Activated CD8-positive, alpha-beta T cell treated with anti-CD3 and anti-CD28 coated beads, Interleukin-2, amount 10 ng/mL, durations not matched to agents 7 days and 5 days (primary cell): Measurements from ENCODE around the gene ACVR1C. TPM values are rescaled to one million over a fixed set of nuclear protein-coding genes. Genes with fewer than 3 reads are reported as not detected.

Source experiments
- ATAC-seq: fragments of 150-1000 bp; cut with Tn5 transposase; one replicate; pipeline ENCODE4 v1.10.0; 2021; ENCODE audit warnings: moderate library complexity
- CTCF ChIA-PET: fragments of 350-600 bp; sonication (Branson Sonifier 250); formaldehyde crosslinking; loops from one replicate; lab custom pipeline; 2021; ENCODE audit warnings: antibody characterized with exemption; lab: Charles Lee
- POLR2A ChIA-PET: fragments of 350-600 bp; sonication (Branson Sonifier 250); formaldehyde crosslinking; loops from one replicate; lab custom pipeline; 2021; ENCODE audit warnings: antibody characterized with exemption; lab: Charles Lee
- DNase-seq: peaks from one replicate; pipeline ENCODE4 v3.0.0-alpha.2; 2020
- H3K27ac Mint-ChIP-seq: one replicate; pipeline ENCODE4 v1.8.0; 2021; ENCODE audit warnings: mild to moderate bottlenecking, mixed read lengths
- H3K27me3 Mint-ChIP-seq: one replicate; pipeline ENCODE4 v1.8.0; 2021; ENCODE audit warnings: low read depth, mixed read lengths
- H3K36me3 Mint-ChIP-seq: one replicate; pipeline ENCODE4 v1.8.0; 2021; ENCODE audit warnings: low read depth, mixed read lengths
- H3K4me1 Mint-ChIP-seq: one replicate; pipeline ENCODE4 v1.8.0; 2021; ENCODE audit warnings: low read depth, mixed read lengths
- H3K4me3 Mint-ChIP-seq: one replicate; pipeline ENCODE4 v1.8.0; 2021; ENCODE audit warnings: mild to moderate bottlenecking, mixed read lengths
- H3K9me3 Mint-ChIP-seq: one replicate; pipeline ENCODE4 v1.8.0; 2022; ENCODE audit warnings: mixed read lengths; ENCODE audit not compliant: insufficient read depth
- total RNA-seq, 2 experiments: library from RNA; stranded (reverse); gene quantifications; one replicate each; pipeline ENCODE4 v1.2.3, GENCODE V29; 2021

The ACVR1C gene
- total RNA-seq, 2 experiments from 2014 or later, result 0.63 to 0.73 TPM

- H3K4me1 Mint-ChIP-seq, result peaks cover 66% of the 10 kb centered on the region
- ATAC-seq (peak; percentile 85), DNase-seq (peak; percentile 85)
- H3K9me3 Mint-ChIP-seq, result no peaks in the 10 kb centered on the region
- no peaks in the 10 kb centered on the region for H3K36me3 Mint-ChIP-seq
- ChIA-PET POLR2A (interaction anchor here (0.7 to 1.5 kb wide), 6 partner anchors 24 to 383 kb away, joined by 3 to 8 read pairs (median 3); partner anchors contain the start of gene CYTIP), CTCF (interaction anchor here (0.6 to 9.2 kb wide), 52 partner anchors 11 to 532 kb away, joined by 3 to 138 read pairs (median 5); partner anchors contain the start of genes ACVR1C, CYTIP and ERMN)
- H3K27me3 Mint-ChIP-seq, result no peaks in the 10 kb centered on the region
- H3K27ac Mint-ChIP-seq, result no peak overlapping the region
- H3K4me3 Mint-ChIP-seq, result no peak overlapping the region
These were observed 136.4 kb downstream of the ACVR1C start for GRCh38 chr2:157492189-157492773.

GRCh38 chr2:157489983-157490382 is 138.7 kb downstream of the ACVR1C start:
- H3K4me3 Mint-ChIP-seq, result no peak overlapping the region
- peaks cover 86% of the 10 kb centered on the region for H3K4me1 Mint-ChIP-seq
- POLR2A ChIA-PET, result interaction anchor here (0.8 to 2.3 kb wide), 7 partner anchors 11 to 72 kb away, joined by 3 to 11 read pairs (median 6); partner anchors contain the start of gene CYTIP

DNA sequence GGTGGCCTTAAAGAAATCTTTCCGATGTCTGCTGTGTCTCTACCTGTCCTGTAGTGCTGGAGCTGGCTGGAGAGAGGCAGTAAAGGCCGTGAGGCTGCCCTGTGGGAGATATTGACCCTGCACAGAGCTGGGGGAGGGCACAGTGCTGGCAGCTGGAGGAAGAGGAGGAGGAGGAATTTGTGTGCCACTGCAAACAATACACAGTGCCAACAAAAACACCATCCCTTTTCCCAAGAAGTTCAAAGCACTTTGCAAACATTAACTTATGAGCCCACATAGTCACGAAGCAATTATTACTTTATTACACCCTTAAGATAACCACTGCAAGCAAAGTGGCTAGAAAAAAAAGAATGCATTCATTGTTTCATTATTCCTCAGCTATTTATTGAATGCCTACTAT is 139.8 kb downstream of the ACVR1C start:
- no peak for DNase-seq
- Mint-ChIP-seq H3K9me3 (no peaks in the 10 kb centered on the region), H3K4me1 (peaks cover 83% of the 10 kb centered on the region), H3K36me3 (peaks cover 3% of the 10 kb centered on the region), H3K4me3 (no peak overlapping the region), H3K27ac (peak overlapping the region; percentile 7), H3K27me3 (no peaks in the 10 kb centered on the region)
- POLR2A ChIA-PET, result interaction anchor here (1.4 to 2.3 kb wide), 8 partner anchors 8 to 67 kb away, joined by 3 to 11 read pairs (median 6); partner anchors contain the start of gene CYTIP
- CTCF ChIA-PET, result interaction anchor here (0.7 to 9.2 kb wide), 16 partner anchors 8 to 185 kb away, joined by 3 to 138 read pairs (median 9); partner anchors contain the start of genes ACVR1C, CYTIP and ERMN
- no peak for ATAC-seq

More at GRCh38 chr2:157489983-157490382, 138.7 kb downstream of the ACVR1C start:
- DNase-seq, result no peak
- Mint-ChIP-seq H3K9me3 (no peaks in the 10 kb centered on the region), H3K27ac (no peak overlapping the region), H3K36me3 (peaks cover 1% of the 10 kb centered on the region), H3K27me3 (no peaks in the 10 kb centered on the region)
- CTCF ChIA-PET, result interaction anchor here (0.7 to 9.2 kb wide), 16 partner anchors 9 to 534 kb away, joined by 3 to 138 read pairs (median 11); partner anchors contain the start of genes ACVR1C, CYTIP and ERMN
- no peak for ATAC-seq

DNA sequence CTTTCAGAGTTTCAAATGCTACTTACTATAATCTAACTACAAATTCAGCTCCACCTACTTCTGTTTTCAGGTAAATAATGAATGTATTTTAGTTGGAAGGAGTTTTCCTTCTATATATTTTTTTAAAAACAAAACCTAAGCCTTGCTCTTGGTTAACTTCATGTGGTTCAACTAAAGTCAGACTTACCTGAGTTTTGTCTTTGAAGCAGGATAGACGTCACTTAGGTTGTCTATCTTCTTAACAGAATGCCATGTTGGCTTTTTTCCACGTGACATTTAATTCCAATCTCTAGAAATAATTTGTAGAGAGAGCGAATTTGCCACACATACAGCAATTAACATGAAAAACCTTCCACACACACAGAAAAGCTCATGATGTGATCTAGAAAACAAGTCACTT is 140.9 kb downstream of the ACVR1C start:
- no peak overlapping the region for H3K27ac Mint-ChIP-seq
- ATAC-seq (no peak), DNase-seq (no peak)
- H3K36me3 Mint-ChIP-seq, result peaks cover 3% of the 10 kb centered on the region
- H3K4me1 Mint-ChIP-seq, result peaks cover 76% of the 10 kb centered on the region
- POLR2A ChIA-PET, result interaction anchor here (0.7 to 2.3 kb wide), 6 partner anchors 8 to 48 kb away, joined by 3 to 8 read pairs (median 4); partner anchors contain the start of gene CYTIP
- CTCF ChIA-PET, result interaction anchor here (0.8 to 9.2 kb wide), 17 partner anchors 10 to 537 kb away, joined by 3 to 138 read pairs (median 7); partner anchors contain the start of genes ACVR1C, CYTIP and ERMN
- no peak overlapping the region for H3K4me3 Mint-ChIP-seq
- no peaks in the 10 kb centered on the region for H3K9me3 Mint-ChIP-seq
- H3K27me3 Mint-ChIP-seq, result no peaks in the 10 kb centered on the region

DNA sequence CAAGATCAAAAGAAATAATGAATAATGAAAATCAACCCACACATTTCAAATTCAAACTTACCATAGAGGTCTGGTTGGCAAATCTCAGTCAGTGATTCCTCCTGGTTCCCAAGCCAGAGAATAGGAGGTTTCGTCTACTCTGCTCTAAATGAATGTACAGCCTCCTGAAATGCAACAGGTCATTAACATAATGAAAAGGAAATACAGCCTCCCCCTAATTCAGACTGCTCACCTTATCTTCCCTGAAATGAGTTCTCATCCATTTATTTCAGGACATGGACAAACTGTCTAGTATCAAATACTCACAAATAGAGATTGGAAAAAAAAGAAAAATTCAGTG is 141.4 kb downstream of the ACVR1C start:
- POLR2A ChIA-PET, result interaction anchor here (0.7 to 2.8 kb wide), 4 partner anchors 18 to 48 kb away, joined by 3 to 16 read pairs (median 7); partner anchors contain the start of gene CYTIP
- Mint-ChIP-seq H3K27me3 (no peaks in the 10 kb centered on the region), H3K4me1 (peaks cover 76% of the 10 kb centered on the region), H3K4me3 (peak overlapping the region; percentile 35), H3K9me3 (no peaks in the 10 kb centered on the region), H3K36me3 (peaks cover 6% of the 10 kb centered on the region), H3K27ac (peak overlapping the region; percentile 11)
- CTCF ChIA-PET, result interaction anchor here (0.6 to 9.2 kb wide), 12 partner anchors 10 to 537 kb away, joined by 3 to 138 read pairs (median 6); partner anchors contain the start of genes ACVR1C and ERMN
- DNase-seq (no peak), ATAC-seq (no peak)

- H3K27ac Mint-ChIP-seq, result peak overlapping the region; percentile 61
These were observed 141.9 kb downstream of the ACVR1C start for GRCh38 chr2:157486596-157487270.

GRCh38 chr2:157480182-157480961 is 148.3 kb downstream of the ACVR1C start:
- peak; percentile 57 for DNase-seq
- Mint-ChIP-seq H3K9me3 (peaks cover 9% of the 10 kb centered on the region), H3K36me3 (peaks cover 16% of the 10 kb centered on the region), H3K27me3 (no peaks in the 10 kb centered on the region), H3K4me3 (peak overlapping the region; percentile 80), H3K27ac (peak overlapping the region; percentile 98), H3K4me1 (peaks cover 79% of the 10 kb centered on the region)
- ATAC-seq, result peak; percentile 32
- POLR2A ChIA-PET, result interaction anchor here (0.6 to 5.2 kb wide), 17 partner anchors 8 to 76 kb away, joined by 3 to 123 read pairs (median 5); partner anchors contain the start of gene CYTIP
- CTCF ChIA-PET, result interaction anchor here (1.0 to 6.0 kb wide), 12 partner anchors 11 to 177 kb away, joined by 3 to 84 read pairs (median 6); no protein-coding TSS in a partner anchor

More at GRCh38 chr2:157486596-157487270, 141.9 kb downstream of the ACVR1C start:
- Mint-ChIP-seq H3K27me3 (no peaks in the 10 kb centered on the region), H3K36me3 (peaks cover 6% of the 10 kb centered on the region), H3K9me3 (no peaks in the 10 kb centered on the region), H3K4me3 (peak overlapping the region; percentile 35), H3K4me1 (peaks cover 76% of the 10 kb centered on the region)
- ATAC-seq (no peak), DNase-seq (no peak)
- POLR2A ChIA-PET, result interaction anchor here (0.7 to 2.8 kb wide), 6 partner anchors 9 to 49 kb away, joined by 3 to 16 read pairs (median 7); partner anchors contain the start of gene CYTIP
- CTCF ChIA-PET, result interaction anchor here (0.6 to 9.2 kb wide), 16 partner anchors 9 to 182 kb away, joined by 3 to 138 read pairs (median 6); partner anchors contain the start of genes ACVR1C and ERMN

- peak overlapping the region; percentile 80 for H3K4me3 Mint-ChIP-seq
- H3K27ac Mint-ChIP-seq, result peak overlapping the region; percentile 98
- DNase-seq, result peak; percentile 48
- CTCF ChIA-PET, result interaction anchor here (0.7 to 6.0 kb wide), 13 partner anchors 9 to 177 kb away, joined by 3 to 84 read pairs (median 4); no protein-coding TSS in a partner anchor
- peaks cover 12% of the 10 kb centered on the region for H3K36me3 Mint-ChIP-seq
- peak; percentile 31 for ATAC-seq
- POLR2A ChIA-PET, result interaction anchor here (0.9 to 5.2 kb wide), 14 partner anchors 7 to 61 kb away, joined by 3 to 123 read pairs (median 5); partner anchors contain the start of gene CYTIP
- H3K9me3 Mint-ChIP-seq, result peaks cover 9% of the 10 kb centered on the region
- H3K27me3 Mint-ChIP-seq, result no peaks in the 10 kb centered on the region
- peaks cover 81% of the 10 kb centered on the region for H3K4me1 Mint-ChIP-seq
These were observed 149.3 kb downstream of the ACVR1C start for GRCh38 chr2:157479081-157480027.

DNA sequence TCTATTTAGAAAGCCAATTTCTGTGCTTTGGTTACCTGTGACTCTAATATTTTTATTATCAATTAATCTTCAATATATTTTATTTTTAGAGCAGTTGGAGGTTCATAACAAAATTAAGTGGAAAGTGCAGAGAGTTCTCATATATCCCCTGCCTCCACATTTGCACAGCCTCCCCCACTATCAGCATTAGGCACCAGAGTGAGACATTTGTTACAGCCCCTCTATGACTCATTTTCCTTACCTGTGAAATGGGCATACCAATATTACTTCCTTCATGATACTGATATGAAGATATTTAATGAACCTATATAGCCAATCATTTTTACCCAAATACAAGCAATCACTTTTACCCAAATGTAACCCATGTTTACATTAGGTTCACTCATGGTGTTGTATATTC is 150.7 kb downstream of the ACVR1C start:
- ATAC-seq, result no peak

More for the DNA sequence above, 150.7 kb downstream of the ACVR1C start:
- ChIA-PET CTCF (interaction anchor here (0.6 to 5.0 kb wide), 13 partner anchors 8 to 175 kb away, joined by 3 to 26 read pairs (median 4); no protein-coding TSS in a partner anchor), POLR2A (interaction anchor here (0.9 to 3.1 kb wide), 9 partner anchors 8 to 58 kb away, joined by 3 to 31 read pairs (median 5); partner anchors contain the start of gene CYTIP)
- H3K4me1 Mint-ChIP-seq, result peaks cover 93% of the 10 kb centered on the region
- H3K27ac Mint-ChIP-seq, result peak overlapping the region; percentile 88
- H3K9me3 Mint-ChIP-seq, result peaks cover 9% of the 10 kb centered on the region
- no peak overlapping the region for H3K4me3 Mint-ChIP-seq
- no peaks in the 10 kb centered on the region for H3K27me3 Mint-ChIP-seq
- H3K36me3 Mint-ChIP-seq, result peaks cover 19% of the 10 kb centered on the region
- DNase-seq, result no peak
